ENCODE measurements around the gene DYNC1I2. TPM values are rescaled to one million over a fixed set of nuclear protein-coding genes. Genes with fewer than 3 reads are reported as not detected.

DYNC1I2 gene
- total and polyA plus RNA-seq, 2 donors (not counting 3 experiments of a cell fraction or from before 2014, with no cell fraction given), result 131 to 138 TPM

DNA sequence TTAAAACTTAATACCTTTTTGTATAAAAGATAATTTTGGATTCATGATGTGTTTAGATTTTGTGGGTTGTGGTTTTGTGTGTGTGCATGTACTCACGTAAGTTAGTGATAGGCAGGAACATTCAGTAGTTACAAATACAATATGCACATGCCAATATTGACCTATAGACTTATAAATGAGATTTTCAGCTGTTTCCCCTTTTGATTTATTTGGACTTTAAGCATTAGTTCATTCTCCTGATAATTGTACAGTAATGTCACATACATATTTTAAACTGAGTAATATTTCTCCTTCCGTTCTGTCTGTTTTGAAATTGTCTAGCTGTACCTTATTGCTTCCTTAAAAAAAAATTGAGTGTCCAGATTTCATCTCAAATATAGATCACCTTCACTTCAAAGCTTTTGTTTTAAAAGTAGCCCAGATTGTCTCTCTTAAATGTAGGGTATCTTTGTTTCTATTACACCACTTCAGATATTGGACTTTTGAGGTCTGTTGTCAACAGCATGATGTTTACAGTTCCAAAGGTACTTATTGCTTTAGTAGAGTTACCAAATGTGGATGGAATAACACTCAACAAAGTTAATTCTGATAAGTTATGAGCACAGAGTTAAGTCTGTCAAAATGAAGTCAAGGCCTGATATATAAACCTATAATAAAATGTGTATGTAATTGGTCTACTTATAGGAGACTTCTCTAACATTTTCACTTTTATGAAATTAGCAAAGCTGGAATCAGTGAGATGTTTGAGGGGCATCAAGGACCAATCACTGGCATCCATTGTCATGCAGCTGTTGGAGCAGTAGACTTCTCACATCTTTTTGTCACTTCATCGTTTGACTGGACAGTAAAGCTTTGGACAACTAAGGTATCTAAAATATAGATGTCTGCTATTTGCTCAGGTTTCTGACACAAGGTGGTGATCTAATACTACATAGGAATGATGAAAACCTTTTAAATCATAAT is 42.0 kb downstream of the DYNC1I2 start:
- intact Hi-C loops (cut with micrococcal nuclease), result no loop called here
- CTCF ChIA-PET, result no interaction called here
- no peaks in the 10 kb centered on the region for H3K4me1 ChIP-seq (ENCODE audit: control insufficient read depth, extremely low read depth, insufficient read depth, low read length)

More for the DNA sequence above, 42.0 kb downstream of the DYNC1I2 start:
- no peaks in the 10 kb centered on the region for H3K79me2 ChIP-seq (ENCODE audit: control insufficient read depth, insufficient read depth, low read length)
- dilution Hi-C loops (cut with MboI; ENCODE audit: extremely low pct_ligation_motif_present, low sequenced_read_pairs), result no loop called here
- FAIRE-seq (no peak), DNase-seq (ENCODE audit: low read depth, low spot score) (no peak)
- no peaks in the 10 kb centered on the region for H4K20me1 ChIP-seq (replicated peaks; ENCODE audit: control insufficient read depth, extremely low read depth, insufficient read depth, low read length)
- H3K9ac ChIP-seq (replicated peaks; ENCODE audit: extremely low read depth, insufficient read depth, low read length), result no peak overlapping the region
- H3K4me2 ChIP-seq (ENCODE audit: insufficient read depth, low read length), result no peak overlapping the region
- no peaks in the 10 kb centered on the region for H3K9me1 ChIP-seq (replicated peaks; ENCODE audit: control insufficient read depth, extremely low read depth, insufficient read depth, low read length)
- H3K4me3 ChIP-seq (replicated peaks in 1 of 3; ENCODE audit: insufficient read depth in 1 of 3, low read depth in 1 of 3, low read length in 3 of 3), result no peak overlapping the region
- H3K9me3 ChIP-seq (replicated peaks; ENCODE audit: control insufficient read depth, insufficient read depth, low read length), result no peaks in the 10 kb centered on the region
- peaks cover 5 to 26% of the 10 kb centered on the region in 2 experiments for H3K36me3 ChIP-seq (ENCODE audit: control insufficient read depth in 2 of 2, extremely low read depth in 1 of 2, insufficient read depth in 2 of 2, low read length in 2 of 2)
- no peak overlapping the region for H3K27ac ChIP-seq (ENCODE audit: insufficient read depth, low read depth, low read length)
- no peak for TF ChIP-seq FOS (IDR thresholded peaks at IDR 0.05; ENCODE audit: borderline replicate concordance, insufficient read depth, low read length)
- TF ChIP-seq, protein P1, sequence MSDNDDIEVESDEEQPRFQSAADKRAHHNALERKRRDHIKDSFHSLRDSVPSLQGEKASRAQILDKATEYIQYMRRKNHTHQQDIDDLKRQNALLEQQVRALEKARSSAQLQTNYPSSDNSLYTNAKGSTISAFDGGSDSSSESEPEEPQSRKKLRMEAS (IDR thresholded peaks at IDR 0.05; ENCODE audit: insufficient read depth, insufficient read length), result no peak
- TF ChIP-seq EZH2 (IDR thresholded peaks at IDR 0.05; ENCODE audit: borderline replicate concordance, low read depth, low read length, severe bottlenecking), result no peak
- no peak for TF ChIP-seq MYC (IDR thresholded peaks at IDR 0.05; ENCODE audit: low read depth, low read length)
- no peak for TF ChIP-seq POLR2AphosphoS5 (IDR thresholded peaks at IDR 0.05; ENCODE audit: insufficient read depth, low read depth, low read length)
- no peak for TF ChIP-seq POLR2A (IDR thresholded peaks at IDR 0.05; ENCODE audit: low read depth, low read length)
- no peak for TF ChIP-seq JUN (IDR thresholded peaks at IDR 0.05; ENCODE audit: borderline replicate concordance, insufficient read depth, insufficient read length, low read depth)
- TF ChIP-seq, protein P2, sequence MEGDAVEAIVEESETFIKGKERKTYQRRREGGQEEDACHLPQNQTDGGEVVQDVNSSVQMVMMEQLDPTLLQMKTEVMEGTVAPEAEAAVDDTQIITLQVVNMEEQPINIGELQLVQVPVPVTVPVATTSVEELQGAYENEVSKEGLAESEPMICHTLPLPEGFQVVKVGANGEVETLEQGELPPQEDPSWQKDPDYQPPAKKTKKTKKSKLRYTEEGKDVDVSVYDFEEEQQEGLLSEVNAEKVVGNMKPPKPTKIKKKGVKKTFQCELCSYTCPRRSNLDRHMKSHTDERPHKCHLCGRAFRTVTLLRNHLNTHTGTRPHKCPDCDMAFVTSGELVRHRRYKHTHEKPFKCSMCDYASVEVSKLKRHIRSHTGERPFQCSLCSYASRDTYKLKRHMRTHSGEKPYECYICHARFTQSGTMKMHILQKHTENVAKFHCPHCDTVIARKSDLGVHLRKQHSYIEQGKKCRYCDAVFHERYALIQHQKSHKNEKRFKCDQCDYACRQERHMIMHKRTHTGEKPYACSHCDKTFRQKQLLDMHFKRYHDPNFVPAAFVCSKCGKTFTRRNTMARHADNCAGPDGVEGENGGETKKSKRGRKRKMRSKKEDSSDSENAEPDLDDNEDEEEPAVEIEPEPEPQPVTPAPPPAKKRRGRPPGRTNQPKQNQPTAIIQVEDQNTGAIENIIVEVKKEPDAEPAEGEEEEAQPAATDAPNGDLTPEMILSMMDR (IDR thresholded peaks at IDR 0.05; ENCODE audit: extremely low read depth in 1 of 2, insufficient read depth in 1 of 2, low read depth in 1 of 2, low read length in 2 of 2), result no peak
- no peaks in the 10 kb centered on the region for H3K27me3 ChIP-seq (ENCODE audit: control insufficient read depth in 2 of 2, insufficient read depth in 2 of 2, low read length in 2 of 2)
- POLR2A ChIA-PET, result no interaction called here
- no peak overlapping the region for H2AFZ ChIP-seq (ENCODE audit: low read depth, low read length)
- no TSS peak for BruUV-seq (replicated peaks)
